HL-60 (cell line): ENCODE data around the gene USO1.

ENCODE experiments used
- DNase-seq, 2 experiments: peaks; one replicate each; pipeline ENCODE4 v3.0.0-alpha.2; 2010 to 2020; ENCODE audit warnings: low read depth in 1 of 2, low spot score in 1 of 2
- H3K27ac ChIP-seq: fragments of 250-450 bp; sonication (Bioruptor Pico); replicated peaks from 2 replicates; pipeline ENCODE4 v1.5.1; 2020; ENCODE audit warnings: mild to moderate bottlenecking, moderate library complexity
- H3K27me3 ChIP-seq: fragments of 250-450 bp; sonication (Bioruptor Pico); 2 replicates; pipeline ENCODE4 v1.5.1; 2021; ENCODE audit warnings: mild to moderate bottlenecking, moderate library complexity; ENCODE audit not compliant: insufficient read depth, poor library complexity, severe bottlenecking
- H3K4me3 ChIP-seq: replicated peaks from 2 replicates; pipeline ENCODE4 v1.5.1; 2011; ENCODE audit warnings: mild to moderate bottlenecking, control low read depth, low read length; ENCODE audit not compliant: insufficient read depth
- GABPA ChIP-seq: IDR thresholded peaks from 2 replicates; pipeline ENCODE4 v1.6.1; 2012; ENCODE audit warnings: low read depth
- POLR2AphosphoS5 ChIP-seq: IDR thresholded peaks from 2 replicates; pipeline ENCODE4 v1.6.1; 2012; ENCODE audit warnings: low read depth
- REST ChIP-seq: IDR thresholded peaks from 2 replicates; pipeline ENCODE4 v1.6.1; 2012; ENCODE audit warnings: low read depth; ENCODE audit not compliant: insufficient replicate concordance
- SPI1 ChIP-seq: IDR thresholded peaks from 2 replicates; pipeline ENCODE4 v1.6.1; 2012; ENCODE audit warnings: low read depth, mild to moderate bottlenecking, borderline replicate concordance
- TF ChIP-seq, protein P1 (sequence below): IDR thresholded peaks from one replicate; pipeline ENCODE4 v1.5.1; 2011; ENCODE audit warnings: low read length, control low read depth, inconsistent platforms; ENCODE audit not compliant: insufficient read depth

The USO1 gene

DNA sequence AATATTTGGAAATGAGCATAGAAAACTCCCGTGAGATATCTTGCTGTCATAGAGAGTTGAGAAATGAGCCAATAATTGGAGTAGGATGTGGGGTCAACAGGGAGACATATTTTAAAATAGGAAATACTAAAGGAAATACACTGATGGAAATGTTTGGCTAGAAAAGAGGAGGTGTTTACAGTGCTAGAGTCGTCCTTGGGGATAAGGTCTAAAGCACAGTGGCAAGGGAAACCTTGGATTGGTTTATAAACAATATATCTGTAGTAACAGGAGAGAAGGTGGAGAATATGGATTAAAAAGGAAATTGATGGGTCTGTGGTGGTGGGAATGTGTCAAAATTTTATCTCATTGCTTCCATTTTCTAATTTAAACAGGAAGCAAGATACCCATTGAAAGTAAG lies 95.8 kb downstream of the USO1 start:
- no peaks in the 10 kb centered on the region for H3K27me3 ChIP-seq
- no peak overlapping the region for H3K4me3 ChIP-seq
- TF ChIP-seq, protein P1, sequence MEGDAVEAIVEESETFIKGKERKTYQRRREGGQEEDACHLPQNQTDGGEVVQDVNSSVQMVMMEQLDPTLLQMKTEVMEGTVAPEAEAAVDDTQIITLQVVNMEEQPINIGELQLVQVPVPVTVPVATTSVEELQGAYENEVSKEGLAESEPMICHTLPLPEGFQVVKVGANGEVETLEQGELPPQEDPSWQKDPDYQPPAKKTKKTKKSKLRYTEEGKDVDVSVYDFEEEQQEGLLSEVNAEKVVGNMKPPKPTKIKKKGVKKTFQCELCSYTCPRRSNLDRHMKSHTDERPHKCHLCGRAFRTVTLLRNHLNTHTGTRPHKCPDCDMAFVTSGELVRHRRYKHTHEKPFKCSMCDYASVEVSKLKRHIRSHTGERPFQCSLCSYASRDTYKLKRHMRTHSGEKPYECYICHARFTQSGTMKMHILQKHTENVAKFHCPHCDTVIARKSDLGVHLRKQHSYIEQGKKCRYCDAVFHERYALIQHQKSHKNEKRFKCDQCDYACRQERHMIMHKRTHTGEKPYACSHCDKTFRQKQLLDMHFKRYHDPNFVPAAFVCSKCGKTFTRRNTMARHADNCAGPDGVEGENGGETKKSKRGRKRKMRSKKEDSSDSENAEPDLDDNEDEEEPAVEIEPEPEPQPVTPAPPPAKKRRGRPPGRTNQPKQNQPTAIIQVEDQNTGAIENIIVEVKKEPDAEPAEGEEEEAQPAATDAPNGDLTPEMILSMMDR, result no peak
- no peak for TF ChIP-seq POLR2AphosphoS5
- no peak for TF ChIP-seq GABPA
- no peak for TF ChIP-seq SPI1
- no peak for TF ChIP-seq REST
- DNase-seq, result no peak
- H3K27ac ChIP-seq, result no peak overlapping the region

GRCh38 chr4:75820676-75821075 lies 96.3 kb downstream of the USO1 start:
- no peaks in the 10 kb centered on the region for H3K27me3 ChIP-seq
- DNase-seq, result no peak
- H3K4me3 ChIP-seq, result no peak overlapping the region
- TF ChIP-seq, protein P1, result no peak
- no peak for TF ChIP-seq SPI1
- no peak for TF ChIP-seq GABPA
- no peak for TF ChIP-seq POLR2AphosphoS5
- no peak for TF ChIP-seq REST
- H3K27ac ChIP-seq, result no peak overlapping the region

GRCh38 chr4:75821216-75821615 lies 96.8 kb downstream of the USO1 start:
- no peak for DNase-seq
- no peaks in the 10 kb centered on the region for H3K27me3 ChIP-seq
- TF ChIP-seq POLR2AphosphoS5 (no peak), SPI1 (no peak), REST (no peak), GABPA (no peak)
- TF ChIP-seq, protein P1, result no peak
- no peak overlapping the region for H3K4me3 ChIP-seq
- H3K27ac ChIP-seq, result no peak overlapping the region
